ENCODE data around the gene RPS6KA3. TPM values are rescaled to one million over a fixed set of nuclear protein-coding genes. Genes with fewer than 3 reads are reported as not detected.

The RPS6KA3 gene
- total and polyA plus RNA-seq, 7 donors, result 18.0 to 41.9 (median 34.3) TPM

GRCh38 chrX:20230406-20230805 is 36.3 kb downstream of the RPS6KA3 start:
- no peak overlapping the region for H3K4me3 ChIP-seq
- H3K4me1 ChIP-seq, result no peaks in the 10 kb centered on the region
- no peaks in the 10 kb centered on the region for H3K9me3 ChIP-seq
- intact Hi-C loops (cut with DNase I), result no loop called here
- H3K27me3 ChIP-seq, result no peaks in the 10 kb centered on the region
- peaks cover 0 to 11% (median 0%) of the 10 kb centered on the region in 4 donors for H3K36me3 ChIP-seq
- WGBS, 2 donors, result 89 to 91% methylated on average over 3 of the region's 3 CpGs
- TF ChIP-seq EP300 (IDR thresholded peaks at IDR 0.05) (no peak), POLR2A (IDR thresholded peaks at IDR 0.05) (no peak), CTCF (IDR thresholded peaks at IDR 0.05) (no peak), POLR2AphosphoS5 (IDR thresholded peaks at IDR 0.05) (no peak)
- DNase-seq, result no peak
- H3K27ac ChIP-seq, result no peak overlapping the region

GRCh38 chrX:20229155-20229554 is 37.6 kb downstream of the RPS6KA3 start:
- intact Hi-C loops (cut with DNase I), result no loop called here
- Histone ChIP-seq H3K4me3 (no peak overlapping the region), H3K27ac (no peak overlapping the region), H3K36me3 (peaks cover 0 to 11% (median 0%) of the 10 kb centered on the region in 4 donors), H3K9me3 (no peaks in the 10 kb centered on the region), H3K27me3 (no peaks in the 10 kb centered on the region), H3K4me1 (no peaks in the 10 kb centered on the region)
- DNase-seq, result no peak
- TF ChIP-seq CTCF (IDR thresholded peaks at IDR 0.05), result no peak
- TF ChIP-seq EP300 (IDR thresholded peaks at IDR 0.05), result no peak
- TF ChIP-seq POLR2A (IDR thresholded peaks at IDR 0.05), result no peak
- no peak for TF ChIP-seq POLR2AphosphoS5 (IDR thresholded peaks at IDR 0.05)
- 94 to 97% methylated on average over 3 of the region's 3 CpGs for WGBS, 2 donors

GRCh38 chrX:20228245-20228644 is 38.5 kb downstream of the RPS6KA3 start:
- peaks cover 0 to 7% (median 0%) of the 10 kb centered on the region in 4 donors for H3K36me3 ChIP-seq
- TF ChIP-seq EP300 (IDR thresholded peaks at IDR 0.05), result no peak
- TF ChIP-seq POLR2A (IDR thresholded peaks at IDR 0.05), result no peak
- TF ChIP-seq POLR2AphosphoS5 (IDR thresholded peaks at IDR 0.05), result no peak
- no peak for TF ChIP-seq CTCF (IDR thresholded peaks at IDR 0.05)
- no peaks in the 10 kb centered on the region for H3K4me1 ChIP-seq
- 91 to 94% methylated on average over 2 of the region's 2 CpGs for WGBS, 2 donors
- H3K9me3 ChIP-seq, result no peaks in the 10 kb centered on the region
- H3K27me3 ChIP-seq, result no peaks in the 10 kb centered on the region
- no peak overlapping the region for H3K27ac ChIP-seq
- H3K4me3 ChIP-seq, result no peak overlapping the region
- no peak for DNase-seq
- intact Hi-C loops (cut with DNase I), result no loop called here

- no peak for TF ChIP-seq POLR2AphosphoS5 (IDR thresholded peaks at IDR 0.05)
- DNase-seq, result no peak
- no peaks in the 10 kb centered on the region for H3K27me3 ChIP-seq
- H3K9me3 ChIP-seq, result no peaks in the 10 kb centered on the region
- no peak overlapping the region for H3K4me3 ChIP-seq
- no peak overlapping the region for H3K27ac ChIP-seq
- no peaks in the 10 kb centered on the region for H3K4me1 ChIP-seq
- no peaks in the 10 kb centered on the region for H3K36me3 ChIP-seq
- intact Hi-C loops (cut with DNase I), result no loop called here
- 89 to 94% methylated on average over 2 of the region's 2 CpGs for WGBS, 2 donors
Measured at GRCh38 chrX:20227116-20227515, 39.6 kb downstream of the RPS6KA3 start.

- TF ChIP-seq POLR2A (IDR thresholded peaks at IDR 0.05) (no peak), POLR2AphosphoS5 (IDR thresholded peaks at IDR 0.05) (no peak), CTCF (IDR thresholded peaks at IDR 0.05) (no peak), EP300 (IDR thresholded peaks at IDR 0.05) (no peak)
- intact Hi-C loops (cut with DNase I), result no loop called here
- 71 to 90% methylated on average over 1 of the region's 1 CpG for WGBS, 2 donors
Measured at GRCh38 chrX:20225488-20225833, 41.2 kb downstream of the RPS6KA3 start.

More at GRCh38 chrX:20225488-20225833, 41.2 kb downstream of the RPS6KA3 start:
- H3K4me3 ChIP-seq, result no peak overlapping the region
- H3K36me3 ChIP-seq, result no peaks in the 10 kb centered on the region
- H3K27ac ChIP-seq, result no peak overlapping the region
- H3K4me1 ChIP-seq, result no peaks in the 10 kb centered on the region
- DNase-seq, result no peak
- H3K27me3 ChIP-seq, result no peaks in the 10 kb centered on the region
- no peaks in the 10 kb centered on the region for H3K9me3 ChIP-seq
